ENCODE data around the gene MYO1E. TPM values are rescaled to one million over a fixed set of nuclear protein-coding genes. Genes with fewer than 3 reads are reported as not detected.

MYO1E gene
- total and polyA plus RNA-seq, 2 donors from 2014 or later, result 41.9 to 198 TPM

- no peak overlapping the region for H3K27ac ChIP-seq (ENCODE audit: low read depth in 2 of 2, low read length in 2 of 2)
- H3K36me3 ChIP-seq (ENCODE audit: control insufficient read depth in 2 of 3, insufficient read depth in 3 of 3, low read length in 3 of 3), result no peaks in the 10 kb centered on the region
- no peak for FAIRE-seq
- DNase-seq, result no peak
- no peak overlapping the region for H3K4me3 ChIP-seq (ENCODE audit: low read length in 3 of 3)
- no peaks in the 10 kb centered on the region for H3K27me3 ChIP-seq (ENCODE audit: control insufficient read depth, insufficient read depth, low read length)
- peaks cover 0 to 3% (median 3%) of the 10 kb centered on the region in 3 donors for H3K4me1 ChIP-seq (ENCODE audit: control insufficient read depth in 2 of 3, insufficient read depth in 2 of 3, low read depth in 1 of 3, low read length in 3 of 3)
- intact Hi-C loops (cut with DNase I), result no loop called here
- no peak overlapping the region for H3K9ac ChIP-seq (ENCODE audit: low read length in 3 of 3)
- TF ChIP-seq CTCF (IDR thresholded peaks at IDR 0.05; ENCODE audit: borderline replicate concordance, extremely low read depth, insufficient read depth), result no peak
- H3K9me3 ChIP-seq (ENCODE audit: control insufficient read depth in 2 of 3, insufficient read depth in 1 of 3, low read length in 3 of 3), result no peaks in the 10 kb centered on the region
Measured at GRCh38 chr15:59249816-59250215, 122.9 kb downstream of the MYO1E start.

GRCh38 chr15:59247364-59247763, 125.3 kb downstream of the MYO1E start:
- no peaks in the 10 kb centered on the region for H3K9me3 ChIP-seq (ENCODE audit: control insufficient read depth in 2 of 3, insufficient read depth in 1 of 3, low read length in 3 of 3)
- DNase-seq (peak in 4 of 5 donors; percentile 62 to 82 (median 74)), FAIRE-seq (no peak)
- no peak overlapping the region for H3K9ac ChIP-seq (ENCODE audit: low read length in 3 of 3)
- peak; percentile 43 for TF ChIP-seq CTCF (IDR thresholded peaks at IDR 0.05; ENCODE audit: borderline replicate concordance, extremely low read depth, insufficient read depth)
- H3K4me1 ChIP-seq (ENCODE audit: control insufficient read depth in 2 of 3, insufficient read depth in 2 of 3, low read depth in 1 of 3, low read length in 3 of 3), result peaks cover 0 to 5% (median 3%) of the 10 kb centered on the region in 3 donors
- peaks cover 0 to 2% (median 0%) of the 10 kb centered on the region in 3 donors for H3K36me3 ChIP-seq (ENCODE audit: control insufficient read depth in 2 of 3, insufficient read depth in 3 of 3, low read length in 3 of 3)
- H3K27ac ChIP-seq (ENCODE audit: low read depth in 2 of 2, low read length in 2 of 2), result no peak overlapping the region
- H3K27me3 ChIP-seq (ENCODE audit: control insufficient read depth, insufficient read depth, low read length), result no peaks in the 10 kb centered on the region
- no peak overlapping the region for H3K4me3 ChIP-seq (ENCODE audit: low read length in 3 of 3)
- intact Hi-C loops (cut with DNase I), result no loop called here

GRCh38 chr15:59245559-59245958, 127.1 kb downstream of the MYO1E start:
- FAIRE-seq, result no peak

More at GRCh38 chr15:59245559-59245958, 127.1 kb downstream of the MYO1E start:
- Histone ChIP-seq H3K27ac (ENCODE audit: low read depth in 2 of 2, low read length in 2 of 2) (no peak overlapping the region), H3K9ac (ENCODE audit: low read length in 3 of 3) (no peak overlapping the region), H3K9me3 (ENCODE audit: control insufficient read depth in 2 of 3, insufficient read depth in 1 of 3, low read length in 3 of 3) (no peaks in the 10 kb centered on the region), H3K4me3 (ENCODE audit: low read length in 3 of 3) (no peak overlapping the region), H3K36me3 (ENCODE audit: control insufficient read depth in 2 of 3, insufficient read depth in 3 of 3, low read length in 3 of 3) (peaks cover 0 to 2% (median 0%) of the 10 kb centered on the region in 3 donors), H3K4me1 (ENCODE audit: control insufficient read depth in 2 of 3, insufficient read depth in 2 of 3, low read depth in 1 of 3, low read length in 3 of 3) (peaks cover 0 to 5% (median 3%) of the 10 kb centered on the region in 3 donors), H3K27me3 (ENCODE audit: control insufficient read depth, insufficient read depth, low read length) (no peaks in the 10 kb centered on the region)
- no peak for DNase-seq
- TF ChIP-seq CTCF (IDR thresholded peaks at IDR 0.05; ENCODE audit: borderline replicate concordance, extremely low read depth, insufficient read depth), result no peak
- intact Hi-C loops (cut with DNase I), result no loop called here

Data from kidney (tissue), 14 donors.